GM21367 (cell line): ENCODE results near the gene ACER3.
"Not testable (repeated sequence)": the region's sequence is repeated elsewhere in the genome, so short reads cannot be mapped to it uniquely, and the experiment has no call there.

Source experiments
- ATAC-seq: cut with Tn5 transposase; IDR thresholded peaks from one replicate; pipeline ENCODE4 v1.9.1; 2021; ENCODE audit not compliant: unreplicated experiment

Gene ACER3

DNA sequence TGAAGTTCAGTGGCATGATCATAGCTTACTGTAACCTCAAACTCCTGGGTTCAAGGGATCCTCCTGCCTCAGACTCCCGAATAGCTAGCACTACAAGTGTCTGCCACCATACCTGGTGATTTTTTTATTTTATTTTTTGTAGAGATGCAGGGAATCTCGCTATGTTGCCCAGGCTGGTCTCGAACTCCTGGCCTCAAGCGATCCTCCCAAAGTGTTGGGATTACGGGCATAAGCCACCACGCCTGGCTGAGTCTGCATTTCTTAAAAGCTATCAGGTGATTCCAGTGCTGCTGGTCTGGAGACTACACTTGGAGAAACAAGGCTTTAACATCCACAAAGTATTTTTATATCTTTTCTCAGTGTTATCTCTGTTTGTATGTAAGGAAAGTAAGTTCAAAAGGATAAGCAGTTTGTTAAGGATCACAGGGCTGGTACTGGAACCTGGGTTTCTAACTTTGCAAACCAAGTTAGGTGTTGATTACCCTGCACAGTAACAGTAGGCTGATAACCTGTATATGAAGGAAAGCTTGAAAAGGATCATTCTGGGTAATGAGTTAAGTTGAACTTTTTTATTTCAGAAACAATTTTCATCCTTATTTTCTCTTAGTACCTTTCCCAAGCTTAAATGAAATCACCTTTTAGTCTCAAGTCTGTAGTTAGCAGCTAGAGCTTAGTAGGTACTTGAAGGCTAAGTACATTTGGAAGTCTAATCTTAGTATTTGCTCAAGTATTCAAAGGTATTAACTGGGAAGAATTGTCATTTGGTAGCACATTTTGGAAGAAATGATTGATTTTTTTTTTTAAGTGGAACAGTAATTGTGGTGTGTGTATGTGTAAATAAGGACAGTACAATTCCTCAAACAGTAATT is 12.5 kb downstream of the ACER3 start:
- ATAC-seq, result no peak

DNA sequence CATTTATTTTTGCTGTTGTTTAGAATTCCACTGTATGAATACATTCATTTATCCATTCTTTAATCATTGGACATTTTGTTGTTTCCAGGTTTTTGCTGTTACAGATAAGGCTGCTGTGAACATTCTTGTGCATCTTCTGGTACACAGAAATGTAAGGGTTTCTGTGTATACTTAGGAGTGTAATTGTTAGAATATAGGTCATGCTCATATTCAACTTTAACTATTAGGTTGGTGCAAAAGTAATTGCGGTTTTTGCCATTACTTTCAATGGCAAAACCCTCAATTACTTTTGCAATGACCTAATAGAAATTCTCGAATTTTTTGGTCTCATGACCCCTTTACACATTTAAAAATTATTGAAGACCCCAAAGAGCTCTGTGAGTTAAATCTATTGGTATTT is 17.3 kb downstream of the ACER3 start:
- ATAC-seq, result no peak

DNA sequence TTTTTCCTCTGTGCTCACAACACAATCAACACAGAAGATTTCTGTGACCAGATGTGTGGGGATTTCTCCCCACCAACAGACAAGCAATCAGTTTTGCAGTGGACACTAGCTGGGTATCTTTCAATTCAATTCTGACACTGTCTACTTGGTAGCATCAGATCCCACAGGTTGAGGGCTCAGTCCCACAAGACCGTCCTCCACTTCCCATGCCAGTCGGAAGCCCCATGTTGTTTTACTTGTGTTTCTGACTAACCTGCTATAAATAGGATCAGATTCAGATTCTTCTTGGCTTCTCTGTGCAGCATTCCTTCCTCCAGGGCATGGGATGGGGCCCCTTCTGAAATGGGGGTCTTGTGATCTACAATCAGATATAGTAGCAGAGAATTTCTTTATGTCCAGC is 19.6 kb downstream of the ACER3 start:
- ATAC-seq, result no peak

DNA sequence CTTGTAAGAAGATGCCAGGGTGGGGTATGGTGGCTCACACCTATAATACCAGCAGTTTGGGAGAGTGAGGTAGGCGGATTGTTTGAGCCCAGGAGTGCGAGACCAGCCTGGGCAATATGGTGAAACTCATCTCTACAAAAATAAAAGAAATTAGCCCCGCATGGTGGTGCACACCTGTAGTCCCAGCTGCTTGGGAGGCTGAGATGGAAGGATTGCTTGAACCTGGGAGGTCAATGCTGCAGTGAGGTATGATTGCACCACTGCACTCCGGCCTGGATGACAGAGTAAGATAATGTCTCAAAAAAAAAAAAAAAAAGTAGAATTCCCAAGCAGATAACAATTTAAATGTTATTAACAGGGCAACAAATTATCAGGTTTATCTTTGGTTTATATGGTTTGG is 20.2 kb downstream of the ACER3 start:
- no peak for ATAC-seq

DNA sequence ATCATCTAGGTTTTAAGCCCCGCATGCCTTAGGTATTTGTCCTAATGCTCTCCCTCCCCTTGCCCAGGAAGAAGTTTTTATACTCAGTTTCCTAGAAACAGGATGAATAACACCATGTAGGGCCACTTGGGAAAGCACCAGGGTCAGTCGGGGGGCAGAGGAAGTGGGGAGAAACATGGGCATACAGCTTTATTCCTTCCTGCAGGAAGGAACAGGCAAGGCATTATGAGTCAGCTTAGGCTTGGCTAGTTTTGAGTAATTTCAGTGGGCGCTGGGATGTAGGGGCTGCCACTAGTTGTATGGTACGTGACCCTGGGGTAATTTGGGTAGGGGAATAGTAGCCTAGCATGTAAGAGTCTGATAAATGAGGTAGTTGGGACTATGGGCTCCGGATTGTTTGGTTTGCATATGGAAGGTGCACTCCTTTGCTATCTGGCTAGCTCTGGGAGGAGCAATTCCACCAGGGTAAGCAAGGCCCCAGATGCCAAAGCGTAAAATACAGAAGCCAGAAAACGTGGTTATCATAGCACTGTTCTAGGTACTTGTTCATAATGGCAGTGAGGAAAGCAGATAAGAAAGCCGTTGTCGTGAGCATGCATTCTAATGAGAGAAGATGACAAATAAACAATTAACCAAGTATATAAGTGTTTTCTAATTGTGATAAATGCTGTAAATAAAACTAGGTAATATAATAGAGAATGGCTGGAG is 24.8 kb downstream of the ACER3 start:
- ATAC-seq, result no peak

DNA sequence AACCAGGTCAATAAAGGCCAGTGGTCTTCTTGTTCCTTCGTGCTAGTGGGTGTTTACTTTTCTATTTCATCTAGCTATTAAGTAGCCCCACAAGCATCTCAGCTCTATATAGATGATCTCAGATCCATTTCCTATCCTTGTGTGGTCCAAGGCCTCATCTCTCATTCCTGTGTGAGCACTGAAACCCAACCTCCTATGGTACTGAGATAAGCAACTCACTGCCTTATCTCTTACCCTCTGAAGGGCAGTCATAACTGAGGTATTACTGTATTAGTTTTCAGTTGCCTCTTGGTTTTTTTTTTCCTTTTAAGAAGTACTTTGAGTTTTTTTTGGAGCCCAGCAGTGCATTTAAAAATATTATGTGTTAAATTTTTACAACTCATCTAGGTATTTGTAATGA is 28.3 kb downstream of the ACER3 start:
- ATAC-seq, result no peak

DNA sequence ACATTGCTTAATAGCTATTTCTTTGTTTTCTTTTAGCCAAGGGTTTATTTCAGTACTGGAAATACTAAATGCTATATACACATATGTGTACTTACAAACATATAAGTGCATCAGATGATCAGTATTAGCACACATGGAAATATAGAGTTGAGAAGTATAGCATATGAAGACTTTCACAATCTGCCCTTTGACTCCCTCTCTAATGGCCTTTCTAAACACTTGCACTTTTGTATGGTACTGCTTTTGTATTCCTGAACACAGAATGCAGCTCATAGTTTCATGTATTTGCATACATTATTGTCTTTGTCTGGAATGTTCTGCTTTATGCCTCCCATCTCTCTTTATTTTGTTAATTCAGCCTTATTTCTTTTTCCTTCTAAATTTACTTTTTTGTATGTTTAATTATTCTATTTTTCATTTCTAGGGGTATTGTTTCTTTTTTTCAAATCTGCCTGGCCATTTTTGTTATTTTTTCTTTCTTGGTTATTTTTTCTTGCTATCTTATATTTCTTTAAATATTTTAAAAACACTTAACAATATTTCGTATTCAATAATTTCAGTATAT is 28.8 kb downstream of the ACER3 start:
- ATAC-seq, result no peak

DNA sequence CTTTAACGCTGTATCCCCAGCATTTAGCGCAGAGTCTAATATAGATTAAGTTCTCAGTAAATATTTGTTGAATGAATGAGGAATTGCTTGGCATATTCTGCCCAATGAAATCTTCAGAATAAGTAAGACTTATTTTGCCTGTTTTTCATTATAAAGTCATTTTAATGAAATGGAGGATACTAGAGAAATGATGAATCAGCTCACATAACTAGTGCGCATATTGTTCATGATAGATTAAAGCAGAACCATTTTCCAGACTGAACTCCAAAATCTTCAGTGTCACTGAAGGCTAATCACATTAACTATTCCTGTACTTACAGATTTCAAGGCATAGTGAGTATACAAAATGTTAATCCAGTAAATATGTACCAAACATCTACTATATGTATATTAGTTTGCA is 29.6 kb downstream of the ACER3 start:
- ATAC-seq, result no peak

DNA sequence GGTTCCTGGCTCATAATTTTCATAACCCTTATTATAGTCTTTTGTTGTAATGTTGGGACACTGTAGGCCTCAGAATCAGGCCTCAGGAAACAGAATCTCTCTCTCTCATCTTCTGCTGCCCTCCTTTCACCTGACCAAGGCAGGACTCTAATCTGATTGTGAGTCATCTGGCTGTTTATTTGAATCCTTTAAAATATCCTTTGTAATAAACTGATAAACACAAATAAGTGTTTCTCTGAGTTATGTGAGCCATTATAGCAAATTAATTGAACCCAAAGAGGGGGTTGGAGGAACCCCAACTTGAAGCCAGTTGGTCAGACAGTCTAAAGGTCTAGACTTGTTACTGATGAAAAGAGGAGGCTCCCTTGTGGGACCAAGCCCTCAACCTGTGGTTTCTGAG is 30.6 kb downstream of the ACER3 start:
- no peak for ATAC-seq

DNA sequence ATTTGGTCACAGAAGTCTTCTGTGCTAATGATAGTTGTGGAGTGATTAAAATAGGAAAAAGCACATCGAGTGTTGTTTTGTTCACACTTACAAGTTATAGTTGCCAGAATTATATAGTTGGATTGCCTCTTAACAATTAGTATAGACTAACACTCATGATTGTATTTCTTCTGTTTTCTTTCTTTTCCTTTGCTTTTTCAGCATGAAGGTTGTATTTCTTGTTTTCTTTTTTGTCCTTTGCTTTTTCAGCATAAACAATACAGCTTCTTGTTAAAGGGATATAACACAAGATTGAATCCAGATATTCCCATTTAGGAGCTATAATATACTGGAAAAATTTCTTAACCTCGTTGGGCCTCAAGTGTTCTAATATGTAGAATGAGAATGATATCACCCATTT is 31.1 kb downstream of the ACER3 start:
- no peak for ATAC-seq

DNA sequence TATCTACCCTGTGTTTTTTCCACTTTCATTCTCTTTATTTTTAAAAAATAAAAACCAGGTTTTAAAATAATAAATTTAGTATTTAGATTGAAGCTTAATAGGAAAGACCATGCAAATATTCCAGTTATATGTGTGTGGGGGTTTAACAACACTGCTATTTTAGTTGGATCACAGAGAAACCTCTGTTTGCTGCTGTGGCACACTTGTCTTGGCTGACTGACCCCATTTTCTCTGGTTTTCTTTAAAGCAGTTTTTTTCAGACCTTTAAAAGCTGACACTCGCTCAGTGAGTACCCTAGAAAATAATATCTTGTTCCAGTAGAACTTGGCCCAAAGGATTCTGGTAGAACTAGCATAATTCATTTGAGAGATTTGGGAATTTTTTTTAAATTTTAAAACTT is 31.6 kb downstream of the ACER3 start:
- ATAC-seq, result no peak

DNA sequence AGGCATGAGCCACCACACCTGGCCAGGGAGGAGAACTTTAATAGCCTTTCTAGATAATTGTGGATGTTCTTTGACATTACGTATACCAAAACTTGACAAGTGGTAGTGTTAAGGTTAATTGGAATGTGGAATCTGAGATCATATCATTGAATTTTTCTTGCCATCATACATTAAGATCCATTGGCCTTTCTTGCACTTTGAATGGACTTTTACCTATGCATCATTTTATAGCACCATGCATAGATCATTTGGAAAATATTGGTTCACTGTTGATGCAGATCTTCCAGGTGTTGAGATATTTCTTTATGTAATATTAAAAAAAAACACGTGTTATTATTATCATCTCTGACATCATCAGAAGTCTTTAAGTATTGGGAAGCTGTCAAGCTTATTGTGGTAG is 36.5 kb downstream of the ACER3 start:
- no peak for ATAC-seq

DNA sequence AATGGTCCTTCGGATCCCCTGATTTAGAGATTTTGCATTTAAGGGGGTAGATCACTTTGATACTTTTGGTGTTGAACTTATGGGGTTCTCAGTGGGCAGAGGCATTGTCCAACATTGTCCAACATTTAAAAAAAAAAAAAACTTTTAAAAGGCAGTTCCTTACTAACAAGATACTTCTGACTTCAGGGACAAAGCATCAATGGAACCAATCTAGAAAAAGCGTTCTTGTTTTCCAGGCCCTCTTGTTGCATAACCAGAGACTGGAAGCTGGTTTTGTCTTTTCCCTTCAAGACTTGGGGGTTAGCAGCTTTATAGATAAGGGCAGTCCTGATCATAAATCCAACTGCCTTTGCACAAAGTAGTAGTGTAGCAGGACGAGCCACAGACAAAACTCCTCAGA is 40.4 kb downstream of the ACER3 start:
- no peak for ATAC-seq

DNA sequence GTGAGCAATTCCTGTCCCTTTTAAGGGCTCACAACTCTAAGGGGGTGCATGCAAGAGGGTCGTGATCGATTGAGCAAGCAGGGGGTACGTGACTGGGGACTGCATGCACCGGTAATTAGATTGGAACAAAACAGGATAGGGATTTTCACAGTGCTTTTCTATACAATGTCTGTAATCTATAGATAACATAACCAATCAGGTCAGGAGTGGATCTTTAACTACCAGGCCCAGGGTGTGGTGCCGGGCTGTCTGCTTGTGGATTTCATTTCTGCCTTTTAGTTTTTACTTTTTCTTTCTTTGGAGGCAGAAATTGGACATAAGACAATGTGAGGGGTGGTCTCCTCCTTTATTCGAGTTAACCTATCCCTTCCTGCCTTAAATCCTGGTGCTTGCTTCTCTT is 40.9 kb downstream of the ACER3 start:
- ATAC-seq, result not testable (repeated sequence)

DNA sequence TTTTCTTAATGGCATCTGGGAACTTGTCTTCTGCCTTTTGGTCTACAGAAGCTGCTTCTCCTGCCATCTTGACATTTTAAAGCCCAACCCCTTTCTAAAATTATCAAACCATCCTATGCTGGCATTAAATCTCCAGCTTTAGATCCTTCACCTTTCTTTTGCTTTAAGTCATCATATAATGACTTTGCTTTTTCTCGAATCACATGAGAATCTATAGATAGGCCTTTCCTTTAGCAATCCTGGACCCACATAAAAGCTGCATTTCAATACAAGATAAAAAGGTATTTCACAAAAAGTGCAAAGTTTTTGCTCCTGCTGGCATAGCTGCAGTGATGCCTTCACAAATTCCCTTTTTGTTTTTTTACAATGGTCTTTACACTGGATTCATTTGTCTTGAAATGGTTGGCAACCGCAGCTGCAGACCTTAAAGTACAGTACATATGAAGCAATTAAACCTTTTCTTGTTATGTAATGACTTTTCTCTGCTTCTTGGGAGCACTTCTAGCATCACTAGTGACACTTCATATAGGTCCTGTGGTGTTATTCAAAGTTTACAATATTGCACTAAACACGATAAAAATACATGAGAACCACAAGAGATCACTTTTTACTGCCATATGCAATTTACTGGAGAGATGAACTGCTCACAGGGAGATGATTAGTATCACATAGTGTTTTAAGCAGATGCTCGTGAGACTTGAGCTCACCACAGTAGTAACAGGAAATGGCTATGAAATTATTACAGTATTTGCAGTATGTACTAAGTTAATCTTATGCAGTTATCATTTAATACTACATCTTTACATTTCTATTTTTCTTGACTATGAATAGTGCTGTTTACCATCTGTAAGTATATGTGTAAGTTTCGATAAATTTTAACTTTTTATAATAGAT is 41.6 kb downstream of the ACER3 start:
- no peak for ATAC-seq

DNA sequence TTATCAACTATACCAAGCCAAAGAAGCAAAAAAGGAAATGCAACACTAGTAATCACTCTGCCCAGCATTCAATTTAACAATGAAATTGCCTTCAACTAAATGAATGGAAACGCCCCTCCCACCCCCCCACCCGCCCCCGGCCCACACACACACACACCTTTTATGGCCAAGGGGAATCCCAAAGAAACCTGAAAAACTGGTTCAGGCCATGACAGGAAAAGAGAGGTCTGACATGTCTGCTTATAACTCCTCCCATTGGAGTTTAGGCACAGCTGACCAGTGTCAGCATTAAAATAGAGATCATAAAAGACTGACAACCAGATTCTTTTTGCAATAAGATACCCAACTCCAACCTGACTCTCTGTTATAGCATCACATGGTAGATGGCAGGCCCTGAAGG is 42.6 kb downstream of the ACER3 start:
- ATAC-seq, result no peak

DNA sequence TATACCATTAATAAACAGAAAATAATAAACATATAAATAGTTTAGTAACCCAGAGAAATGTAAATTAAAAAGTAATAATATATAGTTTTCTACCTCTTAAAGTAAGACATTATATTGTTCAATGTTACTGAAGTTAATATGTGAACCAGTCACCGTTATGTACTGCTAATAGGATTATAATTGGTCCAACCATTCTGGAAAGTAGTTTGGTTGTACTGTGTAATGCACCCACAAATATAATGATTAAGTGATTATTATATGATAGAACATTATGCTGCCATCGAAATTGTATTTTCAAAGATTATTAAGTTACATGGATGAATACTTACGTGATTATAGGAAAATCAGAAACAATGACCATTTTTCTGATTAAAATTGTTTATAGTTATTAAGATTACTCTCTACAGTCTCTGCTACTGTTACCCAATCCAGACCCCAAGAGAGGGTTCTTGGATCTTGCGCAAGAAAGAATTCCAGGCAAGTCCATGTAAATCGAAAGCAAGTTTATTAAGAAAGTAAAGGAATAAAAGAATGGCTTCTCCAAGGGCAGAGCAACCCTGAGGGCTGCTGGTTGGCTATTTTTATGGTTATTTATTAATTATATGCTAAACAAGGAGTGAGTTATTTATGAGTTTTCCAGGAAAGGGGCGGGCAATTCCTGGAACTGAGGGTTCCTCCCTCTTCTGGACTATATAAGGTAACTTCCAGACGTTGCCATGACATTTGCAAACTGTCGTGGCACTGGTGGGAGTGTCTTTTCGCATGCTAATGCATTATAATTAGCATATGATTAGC is 50.1 kb downstream of the ACER3 start:
- ATAC-seq, result no peak

DNA sequence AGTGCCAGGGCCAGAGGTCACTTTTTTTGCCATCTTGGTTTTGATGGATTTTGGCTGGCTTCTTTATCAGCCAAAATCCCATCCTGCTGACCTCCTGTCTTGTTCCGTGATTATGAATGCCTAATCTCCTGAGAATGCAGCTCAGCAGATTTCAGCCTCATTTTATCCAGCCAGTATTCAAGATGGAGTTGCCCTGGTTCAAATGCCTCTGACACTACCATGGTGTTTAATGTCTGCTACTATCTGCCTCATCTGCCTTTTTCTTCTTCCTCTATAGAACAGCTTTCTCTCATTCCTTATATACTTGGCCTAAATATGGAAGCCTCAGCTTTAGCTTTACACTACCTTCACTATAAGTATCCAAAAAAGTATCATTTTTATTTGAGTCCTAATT is 50.7 kb downstream of the ACER3 start:
- no peak for ATAC-seq

DNA sequence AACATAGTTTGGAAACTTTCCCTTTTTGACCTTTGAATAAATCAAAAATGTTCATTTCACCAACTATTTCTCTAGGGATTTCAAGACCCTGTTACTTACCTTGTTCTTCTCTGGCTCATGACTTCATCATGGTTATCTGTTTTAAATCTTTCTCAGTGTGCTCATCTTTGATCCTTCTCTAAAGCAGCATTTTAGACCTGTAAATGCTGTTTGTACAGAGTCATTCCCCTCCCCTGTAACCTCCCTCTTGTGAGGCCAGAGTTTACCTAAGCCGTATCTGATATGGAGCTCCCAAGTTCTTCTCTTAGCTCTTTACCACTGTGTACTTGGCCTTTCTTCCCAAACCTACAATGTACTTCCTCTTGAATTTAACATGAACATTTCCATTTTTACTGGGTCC is 56.0 kb downstream of the ACER3 start:
- no peak for ATAC-seq

DNA sequence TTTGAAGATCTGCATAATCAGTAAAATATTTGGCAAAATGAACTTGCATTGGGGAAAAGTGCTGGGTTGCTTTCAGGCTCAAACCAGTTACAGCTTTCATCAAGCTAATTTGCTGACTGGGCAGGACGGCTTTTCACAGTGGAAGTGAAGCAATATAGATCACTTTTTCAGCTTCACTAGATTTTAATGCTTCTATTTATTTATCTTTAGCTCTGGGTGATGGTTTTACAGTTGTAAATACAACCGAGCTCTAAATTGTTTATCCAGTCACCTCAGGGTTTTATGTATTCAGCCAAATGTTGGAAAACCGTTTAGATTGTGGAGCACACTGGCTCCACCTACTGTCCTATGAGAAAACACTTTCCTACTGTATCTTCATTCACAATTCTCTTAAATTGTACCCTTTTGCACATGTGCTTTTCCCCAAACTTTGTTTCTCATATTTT is 58.2 kb downstream of the ACER3 start:
- no peak for ATAC-seq
